Astrocyte of the hippocampus (primary cell): ENCODE data around the gene ASPA.
A peak's percentile ranks its signal among the peaks of the same experiment; 100 is the strongest.
"Not testable (repeated sequence)": the region's sequence is repeated elsewhere in the genome, so short reads cannot be mapped to it uniquely, and the experiment has no call there.

ENCODE experiments used
- DNase-seq: peaks from one replicate; pipeline ENCODE4 v3.0.0; 2011; ENCODE audit warnings: low read depth, low spot score

Gene ASPA

DNA sequence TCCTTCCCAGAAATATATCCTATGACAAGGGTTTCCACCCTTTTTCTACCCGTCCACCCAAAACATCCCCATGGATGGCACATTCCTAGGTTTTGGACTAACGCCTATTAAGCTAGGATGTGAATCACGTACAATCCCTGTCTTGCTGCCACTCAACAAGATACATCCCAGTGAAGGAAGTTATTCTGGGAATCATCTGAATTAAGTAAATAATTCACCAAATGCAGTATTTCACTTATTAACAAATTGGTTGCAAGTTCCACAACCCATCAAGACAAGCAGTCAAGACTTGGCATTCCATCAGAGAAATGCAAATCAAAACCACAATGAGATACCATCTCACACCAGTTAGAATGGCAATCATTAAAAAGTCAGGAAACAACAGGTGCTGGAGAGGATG lies 32.1 kb downstream of the ASPA start:
- no peak for DNase-seq

DNA sequence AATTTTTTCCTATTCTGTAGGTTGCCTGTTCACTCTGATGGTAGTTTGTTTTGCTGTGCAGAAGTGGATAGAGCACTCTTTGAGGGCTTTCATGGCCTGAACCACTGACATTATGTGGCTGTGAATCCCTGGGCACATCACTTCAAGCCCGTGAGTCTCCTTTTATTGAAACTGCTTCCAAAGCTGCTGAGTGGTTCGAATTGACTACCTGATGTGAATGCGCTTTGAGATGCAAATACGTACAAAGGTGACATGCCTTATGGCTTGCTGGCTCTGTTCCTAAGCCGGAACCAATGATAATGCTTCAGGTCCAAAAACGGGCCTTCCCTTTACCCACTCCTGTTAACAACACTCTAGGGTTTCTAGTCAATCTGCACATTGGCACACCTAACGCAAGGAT lies 34.3 kb downstream of the ASPA start:
- DNase-seq, result no peak

DNA sequence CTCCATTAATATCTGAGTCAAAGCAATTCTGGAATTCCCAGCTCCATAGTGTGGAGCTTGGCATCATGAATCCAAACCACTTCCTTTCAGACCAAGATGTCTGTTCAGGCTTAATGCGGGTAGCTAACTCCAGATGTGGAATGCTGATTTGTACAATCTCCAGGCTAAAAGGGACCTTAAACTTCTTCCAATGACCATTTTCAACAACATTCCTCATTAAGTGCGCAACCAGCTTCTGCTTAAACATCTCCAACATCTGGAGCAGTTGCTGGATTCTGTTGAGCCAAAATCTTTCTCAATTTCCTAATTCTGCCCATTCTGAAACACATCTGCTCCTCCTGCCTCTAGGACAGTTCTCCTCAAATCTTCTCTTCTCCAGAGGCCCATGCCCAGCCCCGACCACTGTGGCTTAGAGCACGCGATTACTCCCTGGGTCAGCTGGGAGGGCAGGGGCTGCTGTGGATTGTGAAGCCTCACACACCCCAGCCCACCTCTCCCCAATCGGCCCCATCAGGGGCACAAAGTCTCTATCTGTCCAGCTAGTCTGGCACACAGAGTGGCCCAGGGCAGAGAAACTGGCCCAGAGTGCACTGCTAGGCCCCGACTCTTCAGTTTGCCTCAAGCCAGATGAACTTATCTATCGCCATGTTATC lies 36.2 kb downstream of the ASPA start:
- no peak for DNase-seq

DNA sequence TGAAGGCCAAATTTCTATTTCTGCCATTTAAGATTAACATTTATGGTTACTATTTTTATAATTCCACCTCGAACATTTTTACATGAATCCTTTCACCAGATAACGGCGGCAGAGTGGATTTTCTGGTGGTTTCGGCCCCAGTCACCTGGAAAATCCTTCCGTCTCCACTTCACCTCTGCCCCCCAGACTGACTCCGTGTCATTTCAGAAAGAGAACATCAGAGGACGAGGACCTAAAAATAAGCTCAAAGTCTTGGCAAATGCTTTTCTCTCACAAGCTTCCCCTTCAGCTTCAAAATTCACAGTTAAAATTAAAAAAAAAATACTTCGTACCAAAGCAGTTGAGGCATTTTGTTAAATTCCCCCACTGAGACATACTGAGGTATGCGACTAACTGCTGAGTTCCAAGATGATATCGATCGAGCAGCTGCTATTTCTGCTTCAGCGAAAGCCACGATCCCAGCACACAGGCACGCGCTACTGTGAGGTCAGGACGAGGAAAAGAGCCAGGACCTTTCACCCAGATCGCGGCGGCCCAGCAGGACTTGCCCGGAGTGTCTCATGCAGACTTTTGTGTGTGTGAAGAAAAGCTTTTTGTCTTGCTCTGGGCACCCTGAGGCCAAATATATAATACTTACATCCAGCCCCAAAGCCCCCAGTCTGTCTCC lies 36.8 kb downstream of the ASPA start:
- DNase-seq, result peak; percentile 69

DNA sequence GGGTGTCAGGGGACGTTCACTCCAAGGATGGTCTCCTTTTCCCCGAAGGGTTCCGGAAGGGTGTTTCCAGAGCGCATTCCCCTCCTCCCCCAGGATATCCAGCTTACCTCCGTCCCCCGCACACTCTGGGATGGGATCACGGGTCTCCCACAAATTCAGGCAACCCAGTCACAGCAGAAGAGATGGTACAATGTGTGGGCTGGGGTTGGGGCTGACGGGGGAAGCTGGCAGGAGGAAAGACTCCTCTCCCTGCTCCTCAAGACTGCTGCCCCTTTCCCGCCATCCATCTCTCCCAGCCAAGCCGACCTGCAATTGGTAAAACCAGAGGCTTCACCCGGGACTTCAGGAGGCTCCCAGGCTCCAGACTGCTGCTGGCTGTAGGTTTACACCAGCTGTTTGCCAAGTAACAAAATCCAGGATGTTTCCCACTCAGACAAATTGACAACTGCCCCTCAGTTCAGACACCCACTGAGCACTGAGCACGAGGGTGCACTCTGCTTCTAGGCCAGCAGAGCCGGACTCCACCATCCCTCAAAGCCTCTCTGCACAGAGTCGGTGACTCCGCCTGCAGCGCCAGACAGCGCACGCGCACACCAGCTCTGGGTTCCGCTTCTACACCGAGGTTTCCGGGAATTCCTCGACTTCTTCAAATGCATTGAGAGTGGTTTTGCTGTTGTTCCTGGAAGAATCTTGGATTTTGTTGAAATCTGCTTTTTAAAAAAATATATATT lies 37.7 kb downstream of the ASPA start:
- DNase-seq, result no peak

DNA sequence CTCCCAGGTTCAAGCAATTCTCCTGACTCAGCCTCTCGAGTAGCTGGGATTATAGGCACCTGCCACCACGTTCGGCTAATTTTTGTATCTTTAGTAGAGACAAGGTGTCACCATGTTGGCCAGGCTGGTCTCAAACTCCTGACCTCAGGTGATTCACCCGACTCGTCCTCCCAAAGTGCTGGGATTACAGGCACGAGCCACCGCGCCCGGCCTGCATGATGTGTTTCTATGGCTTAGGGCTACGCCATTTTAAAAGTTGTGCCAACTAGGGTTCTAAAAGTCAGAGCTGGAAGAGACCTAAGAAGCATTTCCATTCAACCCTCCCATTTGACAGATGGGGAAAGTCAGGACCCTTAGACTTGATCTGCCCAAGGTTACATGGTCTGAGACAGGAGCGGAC lies 38.4 kb downstream of the ASPA start:
- not testable (repeated sequence) for DNase-seq

GRCh38 chr17:3514873-3515272 lies 39.1 kb downstream of the ASPA start:
- DNase-seq, result no peak

DNA sequence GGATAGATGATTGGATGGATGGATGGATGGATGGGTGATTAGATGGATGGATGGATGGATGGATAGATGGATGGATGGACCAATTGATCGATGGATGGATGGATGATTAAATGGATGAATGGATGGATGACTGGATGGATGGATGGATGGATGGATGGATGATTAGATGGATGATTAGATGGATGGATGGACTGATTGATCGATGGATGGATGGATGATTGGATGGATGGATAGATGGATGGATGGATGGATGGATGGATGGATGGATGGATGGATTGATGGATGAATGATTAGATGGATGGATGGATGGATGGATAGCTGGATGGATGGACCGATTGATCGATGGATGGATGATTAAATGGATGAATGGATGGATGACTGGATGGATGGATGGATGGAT lies 43.7 kb downstream of the ASPA start:
- not testable (repeated sequence) for DNase-seq

- no peak for DNase-seq
Measured at GRCh38 chr17:3524024-3524423, 48.2 kb downstream of the ASPA start.

DNA sequence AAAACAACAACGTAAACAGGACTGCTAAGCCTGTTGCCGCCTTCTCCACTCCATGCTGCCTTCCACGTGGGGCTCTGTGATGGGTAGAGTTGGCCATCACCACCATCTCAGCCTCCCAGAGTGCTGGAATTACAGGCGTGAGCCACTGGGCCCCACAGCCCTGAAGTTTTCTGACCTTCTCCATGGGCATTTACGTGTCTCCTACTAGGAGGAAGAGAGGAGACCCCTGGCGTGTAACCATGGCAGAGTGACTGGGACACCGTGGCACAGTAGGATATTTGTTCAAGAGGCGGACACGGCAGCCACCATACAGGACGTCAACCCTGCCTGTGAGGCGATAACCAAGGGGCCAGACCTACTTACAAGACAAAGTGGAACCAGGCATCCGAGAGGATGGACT lies 50.7 kb downstream of the ASPA start:
- DNase-seq, result no peak

DNA sequence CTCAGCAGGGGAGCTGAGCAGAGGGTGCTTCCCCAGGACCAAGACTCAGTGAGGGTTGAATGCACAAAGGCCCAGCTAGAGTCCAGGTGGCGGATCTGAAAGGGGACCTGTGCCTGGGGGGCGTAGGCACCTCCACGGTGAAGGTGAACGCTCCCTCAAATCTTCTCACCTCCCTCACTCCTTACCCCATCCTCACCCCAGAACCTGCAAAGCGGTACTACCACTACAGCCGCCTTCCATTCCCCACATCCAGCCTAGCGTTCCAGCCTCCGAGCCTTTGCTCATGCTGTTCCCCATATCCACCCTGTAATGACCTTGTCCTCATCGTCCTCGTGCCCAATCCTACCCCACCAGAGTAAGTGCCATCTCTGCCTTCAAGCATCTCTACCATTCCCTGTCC lies 51.2 kb downstream of the ASPA start:
- no peak for DNase-seq

DNA sequence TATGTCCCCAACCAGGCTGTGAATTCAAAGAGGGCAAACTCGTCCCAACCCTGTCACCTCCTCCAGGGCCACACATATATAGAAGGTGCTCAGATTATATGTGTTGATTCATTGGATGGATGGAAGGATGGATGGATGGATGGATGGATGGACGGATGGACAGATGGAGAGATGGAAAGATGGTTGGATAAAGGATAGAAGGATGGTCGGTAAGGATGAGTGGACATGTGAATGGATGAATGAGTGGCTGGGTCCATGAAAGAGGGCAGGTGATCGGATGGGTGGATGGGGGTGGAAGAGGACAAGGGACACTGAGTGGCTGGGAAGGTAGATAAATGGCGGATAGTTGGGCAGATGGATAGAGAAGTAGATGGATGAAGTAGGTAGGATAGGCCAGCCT lies 51.7 kb downstream of the ASPA start:
- no peak for DNase-seq

GRCh38 chr17:3527896-3528295 lies 52.1 kb downstream of the ASPA start:
- no peak for DNase-seq

GRCh38 chr17:3528403-3528851 lies 52.6 kb downstream of the ASPA start:
- no peak for DNase-seq

- DNase-seq, result peak; percentile 45
Measured at GRCh38 chr17:3528880-3529511, 53.2 kb downstream of the ASPA start.

GRCh38 chr17:3529817-3530741 lies 54.3 kb downstream of the ASPA start:
- DNase-seq, result peak; percentile 47

GRCh38 chr17:3531266-3532101 lies 55.7 kb downstream of the ASPA start:
- DNase-seq, result no peak

GRCh38 chr17:3532106-3532858 lies 56.5 kb downstream of the ASPA start:
- no peak for DNase-seq

DNA sequence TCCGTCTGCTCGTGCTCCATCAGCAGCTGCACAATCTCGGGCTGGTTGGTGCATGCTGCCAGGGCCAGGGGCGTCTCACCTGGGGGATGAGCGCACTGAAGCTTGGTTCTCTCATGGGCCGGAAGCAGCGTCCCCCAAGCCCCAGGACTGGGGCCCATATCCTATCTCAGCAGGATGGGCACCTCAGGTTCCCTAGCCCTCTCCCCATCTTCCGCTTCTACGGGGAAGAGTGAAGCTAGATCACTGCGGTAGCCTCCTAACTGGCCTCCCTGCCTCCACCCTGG lies 57.0 kb downstream of the ASPA start:
- no peak for DNase-seq

GRCh38 chr17:3533752-3534151 lies 58.0 kb downstream of the ASPA start:
- DNase-seq, result no peak
